GM03348 (cell line): ENCODE data around the gene ZDHHC21.
"Not testable (repeated sequence)": the region's sequence is repeated elsewhere in the genome, so short reads cannot be mapped to it uniquely, and the experiment has no call there.

Experiments used
- DNase-seq: peaks from one replicate; pipeline ENCODE4 v3.0.0; 2012; ENCODE audit warnings: low spot score

Gene ZDHHC21

GRCh38 chr9:14682616-14683015, 10.6 kb downstream of the ZDHHC21 start:
- DNase-seq = not testable (repeated sequence)

- no peak for DNase-seq
These were observed 14.5 kb downstream of the ZDHHC21 start for GRCh38 chr9:14678776-14679175.

GRCh38 chr9:14677872-14678271, 15.4 kb downstream of the ZDHHC21 start:
- DNase-seq = no peak

GRCh38 chr9:14677396-14677795, 15.8 kb downstream of the ZDHHC21 start:
- no peak for DNase-seq

GRCh38 chr9:14674630-14675029, 18.6 kb downstream of the ZDHHC21 start:
- DNase-seq = no peak

GRCh38 chr9:14671377-14671776, 21.9 kb downstream of the ZDHHC21 start:
- DNase-seq = peak; percentile 11

- peak; percentile 15 for DNase-seq
These were observed 22.5 kb downstream of the ZDHHC21 start for GRCh38 chr9:14670718-14671117.

GRCh38 chr9:14664022-14664421, 29.2 kb downstream of the ZDHHC21 start:
- DNase-seq = not testable (repeated sequence)

GRCh38 chr9:14662060-14662453, 31.2 kb downstream of the ZDHHC21 start:
- DNase-seq = no peak

- DNase-seq = peak; percentile 49
These were observed 31.7 kb downstream of the ZDHHC21 start for GRCh38 chr9:14661421-14662059.

GRCh38 chr9:14660721-14661120, 32.5 kb downstream of the ZDHHC21 start:
- DNase-seq = no peak

- DNase-seq = no peak
These were observed 38.3 kb downstream of the ZDHHC21 start for GRCh38 chr9:14654932-14655331.

GRCh38 chr9:14653511-14653910, 39.7 kb downstream of the ZDHHC21 start:
- DNase-seq = no peak

GRCh38 chr9:14652729-14653377, 40.4 kb downstream of the ZDHHC21 start:
- no peak for DNase-seq

- DNase-seq = no peak
These were observed 42.6 kb downstream of the ZDHHC21 start for GRCh38 chr9:14650596-14650995.

GRCh38 chr9:14645648-14646047, 47.6 kb downstream of the ZDHHC21 start:
- no peak for DNase-seq

GRCh38 chr9:14640967-14641366, 52.3 kb downstream of the ZDHHC21 start:
- no peak for DNase-seq

- DNase-seq = no peak
These were observed 52.9 kb downstream of the ZDHHC21 start for GRCh38 chr9:14640294-14640693.

- DNase-seq = peak; percentile 1
These were observed 59.2 kb downstream of the ZDHHC21 start for GRCh38 chr9:14633906-14634565.

- no peak for DNase-seq
These were observed 60.1 kb downstream of the ZDHHC21 start for GRCh38 chr9:14633148-14633547.

- DNase-seq = no peak
These were observed 65.7 kb downstream of the ZDHHC21 start for GRCh38 chr9:14627513-14627912.

- DNase-seq = no peak
These were observed 74.3 kb downstream of the ZDHHC21 start for GRCh38 chr9:14618836-14619420.
